HG03571 (cell line): Measurements from ENCODE around the gene TTI1.

Experiments
- ATAC-seq: cut with Tn5 transposase; IDR thresholded peaks from one replicate; pipeline ENCODE4 v1.9.1; 2021; ENCODE audit not compliant: unreplicated experiment

The TTI1 gene

DNA sequence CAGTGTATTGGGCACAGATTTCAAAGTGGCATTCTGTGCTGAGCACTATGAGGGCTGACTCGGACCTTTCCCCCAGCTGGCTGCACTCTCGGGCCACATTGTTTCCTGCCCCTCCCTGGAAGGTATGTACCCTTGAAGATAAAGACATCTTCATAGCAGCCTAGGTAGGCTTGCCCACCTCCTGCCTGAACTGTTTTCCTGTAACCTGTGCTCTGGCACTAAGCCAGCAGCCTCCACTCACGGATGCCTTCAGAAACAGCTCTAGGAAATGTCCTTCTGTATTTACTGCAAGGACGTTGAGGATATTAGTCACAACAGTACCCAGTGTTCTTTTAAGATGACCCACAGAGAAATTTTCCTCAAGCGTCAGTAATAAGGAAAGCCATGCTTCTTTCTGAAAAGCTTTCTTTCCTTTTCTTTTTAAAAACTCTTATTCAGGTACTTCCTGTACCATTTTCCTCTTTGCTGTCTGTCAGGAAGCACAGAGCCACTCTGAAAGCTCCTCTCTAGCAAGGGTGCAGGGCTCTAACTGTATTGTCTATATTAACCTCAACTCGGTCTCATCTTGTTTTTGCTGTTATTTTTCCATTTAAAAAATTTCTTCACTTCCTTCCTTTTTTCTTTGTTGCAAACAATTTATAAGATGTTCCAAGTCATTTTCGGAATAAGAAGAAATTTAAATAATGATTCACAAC lies 43.5 kb downstream of the TTI1 start:
- ATAC-seq: no peak

DNA sequence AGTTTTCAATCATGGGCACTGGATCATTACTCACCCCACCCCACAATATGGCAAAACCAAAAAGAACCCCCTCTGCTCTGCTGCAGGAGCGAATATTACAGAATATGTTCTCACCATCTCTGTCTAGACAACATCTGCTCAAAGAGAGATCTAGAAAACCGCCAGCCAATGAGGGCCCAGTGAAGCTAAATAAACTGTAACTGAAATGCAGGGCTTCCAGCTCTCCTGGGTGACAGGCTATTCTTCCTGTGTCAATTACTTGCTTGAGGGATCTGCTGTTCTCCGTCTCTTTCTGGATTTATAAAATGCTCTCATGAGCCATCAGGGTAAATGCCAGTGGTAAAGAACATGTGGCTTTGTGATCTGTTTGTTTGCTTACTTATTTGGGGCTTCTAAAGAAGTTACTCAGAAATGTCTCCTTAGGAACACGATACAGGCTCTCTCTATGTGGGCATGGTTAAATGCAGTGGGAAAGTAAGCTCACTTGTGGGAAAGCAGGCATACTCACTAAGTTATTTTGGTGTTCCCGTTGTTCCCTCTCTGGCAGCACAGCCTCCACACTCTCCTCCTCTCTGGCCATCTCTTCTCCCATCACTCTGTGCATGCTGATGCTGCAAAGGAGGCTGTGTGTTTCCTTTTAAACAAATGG lies 44.8 kb downstream of the TTI1 start:
- no peak for ATAC-seq

DNA sequence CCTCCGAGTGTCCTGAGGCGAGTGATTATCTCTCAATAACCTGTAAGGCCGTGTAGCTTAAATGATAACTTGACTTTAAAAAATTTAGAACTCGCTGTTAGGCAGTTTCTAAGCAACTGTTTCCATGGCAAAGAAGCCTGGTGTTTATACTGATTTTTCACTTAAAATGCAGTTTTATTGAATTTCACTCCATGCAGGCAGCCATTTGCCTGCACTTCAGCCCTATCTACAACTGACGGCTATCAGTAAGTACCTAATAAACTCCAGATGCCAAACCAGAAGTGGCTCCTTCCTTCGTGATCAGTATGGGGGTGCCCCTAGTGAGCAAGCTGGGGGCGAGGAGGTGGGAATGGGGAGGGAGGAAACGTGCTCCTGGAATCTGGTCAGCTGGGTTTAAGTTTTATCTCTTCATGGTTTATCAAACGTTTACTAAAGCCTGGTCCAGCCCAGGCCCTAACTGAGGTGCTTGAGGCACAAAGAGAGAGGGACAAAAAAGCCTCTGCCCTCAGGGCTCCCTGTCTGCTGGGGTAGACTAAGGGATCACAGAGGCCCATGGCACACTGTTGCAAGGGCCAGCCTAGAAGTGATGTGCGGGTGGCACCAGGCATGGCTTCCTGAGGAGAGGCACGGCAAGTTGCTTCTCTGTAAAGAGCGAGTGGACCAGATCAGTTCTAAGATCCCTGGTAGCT lies 45.5 kb downstream of the TTI1 start:
- no peak for ATAC-seq

DNA sequence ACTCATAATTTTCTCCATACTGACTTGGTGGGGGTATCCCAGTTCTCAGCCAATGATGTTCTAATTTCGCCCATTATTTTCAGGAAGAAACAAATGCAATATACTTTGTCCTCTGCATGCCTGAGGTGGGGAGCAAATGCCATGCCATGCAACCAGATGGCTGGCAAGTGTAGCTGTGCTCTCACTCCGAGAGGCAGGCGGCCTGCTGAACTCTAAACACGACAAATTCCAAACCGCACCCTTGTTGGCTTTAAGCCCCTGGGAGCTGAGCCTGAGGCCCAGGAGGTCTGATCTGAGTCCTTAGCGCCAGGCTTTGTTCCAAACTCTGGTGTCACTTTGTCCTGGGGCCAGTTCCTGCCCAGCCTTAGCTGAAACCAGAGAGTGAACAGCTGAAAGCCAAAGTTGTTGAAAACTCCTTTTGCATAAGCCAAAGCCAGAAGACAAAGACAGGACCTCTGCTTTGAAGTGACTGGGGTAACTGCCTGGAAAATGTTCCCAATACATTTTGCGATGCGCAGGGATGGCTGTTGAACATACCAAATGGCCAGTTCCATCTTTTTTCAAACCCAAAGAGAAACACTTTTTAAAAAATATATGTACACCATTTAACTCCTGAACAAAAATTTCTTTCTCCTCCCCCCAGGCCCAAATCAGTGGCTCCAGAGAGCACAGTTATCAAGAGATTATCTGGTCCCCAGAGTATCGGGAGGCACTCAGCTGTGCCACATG lies 46.2 kb downstream of the TTI1 start:
- ATAC-seq: no peak

GRCh38 chr20:37986044-37986858 lies 47.0 kb downstream of the TTI1 start:
- ATAC-seq: no peak

- no peak for ATAC-seq
Measured at GRCh38 chr20:37984018-37984785, 49.1 kb downstream of the TTI1 start.

GRCh38 chr20:37983286-37983685 lies 50.0 kb downstream of the TTI1 start:
- no peak for ATAC-seq

- ATAC-seq: no peak
Measured at GRCh38 chr20:37981568-37981967, 51.7 kb downstream of the TTI1 start.

GRCh38 chr20:37980876-37981275 lies 52.4 kb downstream of the TTI1 start:
- ATAC-seq: no peak

DNA sequence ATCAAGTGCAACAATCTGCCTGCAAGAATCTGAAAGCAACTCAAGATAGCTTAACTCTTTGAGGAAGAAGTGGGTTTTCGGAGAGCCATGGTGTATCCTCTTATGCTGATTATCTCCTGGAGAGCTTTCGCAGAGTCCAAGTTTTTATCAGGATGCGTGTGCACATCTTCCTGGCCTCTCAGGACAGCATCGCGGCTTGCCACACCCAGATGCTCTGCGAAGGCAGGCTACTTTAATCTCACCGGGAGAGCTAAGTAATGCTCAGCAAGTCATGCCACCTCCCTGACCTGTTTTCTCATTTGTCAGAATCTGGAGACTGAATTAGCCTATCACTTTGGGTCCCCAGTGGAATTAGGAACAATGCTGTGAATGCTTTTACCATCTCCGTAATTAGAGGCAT lies 52.9 kb downstream of the TTI1 start:
- no peak for ATAC-seq

- ATAC-seq: no peak
Measured at GRCh38 chr20:37979021-37979985, 54.0 kb downstream of the TTI1 start.

DNA sequence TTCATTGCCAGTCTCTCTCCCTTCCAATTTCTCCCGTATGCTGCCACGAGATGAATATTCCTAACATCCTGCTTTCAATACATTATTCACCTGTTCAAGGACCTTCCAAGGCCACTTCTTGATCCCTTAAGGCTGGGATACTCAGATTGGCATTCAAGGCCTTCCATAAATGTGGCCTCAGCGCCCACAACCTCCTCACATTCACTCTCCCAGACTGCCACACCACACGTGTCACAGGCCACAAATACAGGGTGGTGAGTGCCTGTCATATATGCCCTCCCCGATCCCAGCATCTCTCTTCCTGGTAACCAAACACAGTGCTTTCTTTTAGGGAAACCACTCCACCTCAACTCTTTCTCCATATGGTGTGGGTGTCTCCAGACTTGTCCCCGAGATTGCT lies 55.5 kb downstream of the TTI1 start:
- ATAC-seq: no peak

DNA sequence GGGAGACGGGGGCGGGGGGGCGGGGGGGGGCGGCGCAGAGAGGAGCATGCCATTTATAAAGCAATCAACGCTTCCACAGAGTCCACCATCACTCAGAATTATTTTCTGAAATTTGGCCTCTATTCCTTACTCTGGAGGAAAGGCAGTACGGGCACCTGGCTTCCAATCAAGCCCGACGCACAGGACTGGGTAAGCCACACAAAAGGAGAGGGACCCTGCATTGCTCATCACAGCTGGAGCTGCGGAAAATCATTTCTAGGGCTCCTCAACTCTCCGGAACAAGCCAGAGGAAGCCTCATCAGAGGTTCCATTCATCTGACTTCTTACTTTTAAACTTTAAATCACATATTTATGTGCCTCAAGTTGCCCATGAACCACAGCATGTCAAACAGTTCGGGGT lies 55.9 kb downstream of the TTI1 start:
- no peak for ATAC-seq

GRCh38 chr20:37976887-37977286 lies 56.4 kb downstream of the TTI1 start:
- no peak for ATAC-seq

DNA sequence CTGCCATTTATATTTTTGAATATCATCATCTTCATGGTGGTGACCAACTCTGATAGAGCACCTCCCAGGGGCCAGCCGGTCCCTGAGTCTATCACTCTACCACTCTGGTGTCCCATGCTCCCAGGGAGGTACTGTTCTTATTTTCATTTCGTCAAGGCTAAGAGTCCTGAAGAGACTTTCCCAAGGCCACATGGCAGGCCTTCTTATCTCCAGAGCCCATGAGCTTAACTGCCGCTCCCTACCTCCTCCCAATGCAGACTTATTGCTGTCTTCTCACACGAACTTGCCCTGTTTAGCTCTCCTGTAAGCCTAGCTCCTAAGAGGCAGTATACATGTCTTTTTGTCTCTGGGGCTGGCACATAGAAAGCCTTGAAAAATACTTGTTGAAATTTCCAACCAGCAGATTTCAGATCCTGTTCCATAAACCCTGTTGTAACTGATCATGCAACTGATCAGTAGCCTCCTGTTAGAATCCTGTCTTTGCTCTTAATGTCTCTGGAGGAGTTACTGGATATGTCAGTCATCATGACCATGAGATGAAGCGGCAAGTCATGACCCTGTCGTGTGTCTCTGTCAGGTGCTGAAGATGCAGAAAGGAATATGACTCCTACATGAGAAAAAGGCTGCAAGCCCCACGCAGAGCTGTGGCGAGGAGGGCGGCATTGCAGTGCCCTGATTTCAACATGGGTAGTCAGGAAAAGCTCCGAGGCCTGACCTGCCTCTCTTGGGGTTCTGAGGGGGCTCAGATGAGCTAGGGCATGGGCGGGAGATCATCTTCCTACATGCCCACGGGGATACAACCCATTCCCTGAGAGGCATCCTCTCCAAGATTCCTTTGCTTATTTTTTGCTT lies 60.0 kb downstream of the TTI1 start:
- ATAC-seq: no peak

DNA sequence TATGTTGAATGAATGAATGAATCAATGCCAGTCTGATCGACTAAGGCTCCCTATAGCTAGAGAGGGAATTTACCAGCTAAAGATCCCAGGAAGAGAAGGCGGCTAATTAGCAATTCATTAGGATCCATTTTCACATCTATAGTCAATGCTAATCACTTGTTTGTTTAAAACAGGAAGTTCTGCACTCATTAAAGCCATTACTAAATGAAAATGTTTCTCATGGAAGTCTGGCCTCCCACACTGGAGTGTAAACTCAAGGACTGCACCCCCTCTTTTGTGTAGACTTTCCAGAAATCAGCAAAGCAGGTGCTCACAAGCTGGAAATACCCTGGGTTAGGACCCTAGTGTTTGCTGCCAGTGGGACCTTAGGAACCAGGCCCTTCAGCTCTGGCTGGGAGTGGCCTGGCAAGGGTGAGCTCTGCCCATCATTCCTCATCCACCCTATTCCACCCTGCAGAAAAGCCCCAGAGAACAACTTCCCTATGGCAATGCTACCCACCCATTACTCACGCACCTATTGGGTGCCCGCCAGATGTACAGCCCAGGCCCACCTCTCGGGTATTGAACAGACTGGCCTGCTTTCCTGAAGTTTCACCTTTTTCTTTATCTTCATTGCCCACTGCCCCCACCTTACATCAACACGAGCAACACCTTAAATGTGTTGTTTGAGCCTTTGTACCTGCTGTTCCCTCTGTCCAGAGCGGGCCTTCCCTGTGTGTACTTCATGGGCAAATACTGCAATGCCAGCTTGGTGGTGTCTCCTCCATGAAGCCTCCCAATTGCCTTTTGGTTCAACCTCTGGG lies 60.8 kb downstream of the TTI1 start:
- no peak for ATAC-seq

- ATAC-seq: no peak
Measured at GRCh38 chr20:37971561-37972127, 61.6 kb downstream of the TTI1 start.
